Measurements from ENCODE around the gene SLC4A3.

The SLC4A3 gene

DNA sequence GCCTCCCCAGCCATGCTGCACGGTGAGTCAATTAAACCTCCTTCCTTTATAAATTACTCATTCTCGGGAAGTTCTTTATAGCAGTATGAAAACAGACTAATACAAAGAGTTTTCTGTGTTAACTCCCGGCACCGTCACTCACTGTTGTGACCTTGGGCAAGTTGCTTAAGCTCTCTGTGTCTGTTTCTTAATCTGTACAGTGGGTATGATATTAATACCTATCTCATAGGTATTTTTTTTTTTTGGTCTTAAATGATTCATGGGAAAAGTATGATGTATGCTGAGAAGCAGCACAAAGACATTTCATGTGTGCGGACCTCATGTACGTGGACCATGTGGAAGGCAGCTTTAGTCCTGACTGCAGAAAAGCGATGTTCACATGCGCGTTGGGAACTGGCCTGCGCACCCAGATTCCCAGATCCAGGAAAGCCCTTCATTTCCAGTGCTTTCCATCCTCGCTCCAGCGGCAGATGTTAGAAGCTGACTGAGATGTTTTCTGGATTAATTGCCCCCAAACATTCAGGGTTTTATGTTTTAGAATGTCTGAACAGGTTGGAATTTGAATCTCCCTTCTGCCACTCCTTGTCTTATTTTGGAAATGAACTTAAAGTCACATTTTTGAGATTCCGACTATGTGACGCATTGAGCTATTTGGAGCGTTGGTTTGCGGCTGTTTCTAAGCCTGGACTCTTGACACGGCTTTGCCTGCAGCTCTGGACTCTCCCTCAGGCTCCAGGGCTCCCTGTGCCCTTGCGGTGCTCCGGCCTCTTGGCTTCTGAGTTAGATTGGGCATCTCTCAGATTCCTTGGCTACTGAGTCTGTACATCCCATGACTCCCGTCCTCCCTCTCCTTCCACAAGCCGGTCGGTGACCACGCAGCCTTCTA lies 61.4 kb downstream of the SLC4A3 start:
- H2AK5ac ChIP-seq (ENCODE audit: low read depth, low read length): no peak overlapping the region
- H2BK15ac ChIP-seq (ENCODE audit: low read length): peak overlapping the region; percentile 18
- no peak overlapping the region for H3K14ac ChIP-seq (ENCODE audit: low read length)
- no peak overlapping the region for H3K23ac ChIP-seq (ENCODE audit: low read depth, low read length, poor library complexity)
- peak overlapping the region; percentile 16 for H3K18ac ChIP-seq (ENCODE audit: low read length)
- H3K27me3 ChIP-seq (ENCODE audit: control insufficient read depth in 3 of 3, insufficient read depth in 3 of 3, low read depth in 1 of 3, low read length in 3 of 3): no peaks in the 10 kb centered on the region
- H2BK12ac ChIP-seq (ENCODE audit: low read length): no peak overlapping the region
- H2BK5ac ChIP-seq (ENCODE audit: low read length): no peak overlapping the region
- H3K4ac ChIP-seq (ENCODE audit: low read length): no peak overlapping the region
- no peaks in the 10 kb centered on the region for H3K36me3 ChIP-seq (replicated peaks in 1 of 2; ENCODE audit: control insufficient read depth in 2 of 2, insufficient read depth in 2 of 2, low read length in 2 of 2)
- H2AFZ ChIP-seq (ENCODE audit: low read length): peak overlapping the region; percentile 30
- H3K4me3 ChIP-seq (ENCODE audit: low read length in 2 of 2): no peak overlapping the region
- H3K9ac ChIP-seq (ENCODE audit: low read depth, low read length, poor library complexity): no peak overlapping the region
- H3K4me1 ChIP-seq (ENCODE audit: control insufficient read depth in 2 of 2, insufficient read depth in 1 of 2, low read depth in 1 of 2, low read length in 2 of 2): peaks cover 2 to 17% of the 10 kb centered on the region in 2 donors
- no peak for DNase-seq (ENCODE audit: low spot score)
- H3K27ac ChIP-seq (replicated peaks; ENCODE audit: low read length): peak overlapping the region; percentile 13
- no peak overlapping the region for H3K4me2 ChIP-seq (ENCODE audit: insufficient read depth, low read length, poor library complexity, severe bottlenecking)
- no peak overlapping the region for H4K91ac ChIP-seq (ENCODE audit: low read depth, low read length, poor library complexity)
- no CpG with 5 or more reads among the region's 23 CpGs for WGBS, 2 donors (ENCODE audit: extremely low coverage in 2 of 2, insufficient read length in 2 of 2, insufficient replicate concordance in 1 of 2)
- no peaks in the 10 kb centered on the region for H3K9me3 ChIP-seq (replicated peaks in 1 of 2; ENCODE audit: control insufficient read depth in 2 of 2, insufficient read depth in 1 of 2, low read depth in 1 of 2, low read length in 2 of 2)
- no peak overlapping the region for H4K8ac ChIP-seq (ENCODE audit: low read depth, low read length)
- H3K79me1 ChIP-seq (ENCODE audit: low read depth, low read length): no peaks in the 10 kb centered on the region
- no peak overlapping the region for H2BK120ac ChIP-seq (ENCODE audit: low read depth, low read length)

DNA sequence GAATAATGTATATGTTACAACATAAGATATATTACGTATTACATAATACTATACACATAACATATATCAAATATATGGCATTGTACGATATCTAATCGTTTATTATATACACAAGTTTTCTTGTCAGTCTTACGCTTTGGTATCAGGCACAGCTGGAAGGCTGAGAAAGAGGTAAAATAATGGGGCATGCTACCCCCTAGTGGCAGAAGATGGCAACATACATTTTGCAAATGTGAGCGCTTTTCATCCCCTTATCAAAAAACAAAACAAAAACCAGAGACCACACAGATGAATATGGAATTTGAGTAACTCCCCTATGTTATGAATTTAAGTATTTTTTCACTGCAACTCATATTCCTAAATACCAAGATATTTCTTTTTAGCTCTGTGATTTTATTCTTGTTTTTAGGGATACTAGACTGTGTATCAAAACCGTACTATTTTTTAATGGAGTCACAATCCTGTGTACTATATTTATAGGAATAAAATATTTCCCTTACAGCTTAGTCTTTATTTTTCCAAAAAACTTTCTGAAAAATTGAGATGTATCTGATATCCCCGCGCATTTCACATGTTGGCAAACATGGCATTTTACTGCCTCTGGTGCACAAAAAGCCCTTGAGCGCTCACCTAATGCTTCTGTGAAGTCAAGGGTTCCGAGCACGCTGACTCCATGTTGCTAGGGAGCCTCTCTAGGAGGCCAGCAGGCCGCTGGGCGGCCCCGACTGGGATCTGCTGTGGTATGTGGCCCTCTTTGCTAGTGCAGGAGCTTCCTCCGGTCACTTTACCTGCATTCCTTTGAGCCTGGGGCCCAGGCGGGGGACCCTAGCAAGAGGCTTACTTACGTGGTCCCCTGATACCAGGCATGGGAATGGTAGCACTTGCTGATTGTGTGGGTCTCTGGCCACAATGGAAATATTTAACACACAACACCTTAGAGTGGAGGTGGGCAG lies 62.5 kb downstream of the SLC4A3 start:
- no peak overlapping the region for H2BK120ac ChIP-seq (ENCODE audit: low read depth, low read length)
- no peak overlapping the region for H2BK12ac ChIP-seq (ENCODE audit: low read length)
- peaks cover 2 to 13% of the 10 kb centered on the region in 2 donors for H3K4me1 ChIP-seq (ENCODE audit: control insufficient read depth in 2 of 2, insufficient read depth in 1 of 2, low read depth in 1 of 2, low read length in 2 of 2)
- H4K91ac ChIP-seq (ENCODE audit: low read depth, low read length, poor library complexity): no peak overlapping the region
- peak overlapping the region; percentile 81 for H3K18ac ChIP-seq (ENCODE audit: low read length)
- no peaks in the 10 kb centered on the region for H3K9me3 ChIP-seq (replicated peaks in 1 of 2; ENCODE audit: control insufficient read depth in 2 of 2, insufficient read depth in 1 of 2, low read depth in 1 of 2, low read length in 2 of 2)
- H3K36me3 ChIP-seq (replicated peaks in 1 of 2; ENCODE audit: control insufficient read depth in 2 of 2, insufficient read depth in 2 of 2, low read length in 2 of 2): no peaks in the 10 kb centered on the region
- H3K4ac ChIP-seq (ENCODE audit: low read length): no peak overlapping the region
- H3K4me3 ChIP-seq (ENCODE audit: low read length in 2 of 2): no peak overlapping the region
- H4K8ac ChIP-seq (ENCODE audit: low read depth, low read length): no peak overlapping the region
- no peaks in the 10 kb centered on the region for H3K79me1 ChIP-seq (ENCODE audit: low read depth, low read length)
- WGBS, 2 donors (ENCODE audit: extremely low coverage in 2 of 2, insufficient read length in 2 of 2, insufficient replicate concordance in 1 of 2): no CpG with 5 or more reads among the region's 17 CpGs
- DNase-seq (ENCODE audit: low spot score): peak; percentile 45
- no peak overlapping the region for H2BK5ac ChIP-seq (ENCODE audit: low read length)
- H3K4me2 ChIP-seq (ENCODE audit: insufficient read depth, low read length, poor library complexity, severe bottlenecking): no peak overlapping the region
- no peaks in the 10 kb centered on the region for H3K27me3 ChIP-seq (ENCODE audit: control insufficient read depth in 3 of 3, insufficient read depth in 3 of 3, low read depth in 1 of 3, low read length in 3 of 3)
- H3K14ac ChIP-seq (ENCODE audit: low read length): no peak overlapping the region
- H2BK15ac ChIP-seq (ENCODE audit: low read length): no peak overlapping the region
- H2AFZ ChIP-seq (ENCODE audit: low read length): peak overlapping the region; percentile 62
- H2AK5ac ChIP-seq (ENCODE audit: low read depth, low read length): peak overlapping the region; percentile 58
- no peak overlapping the region for H3K27ac ChIP-seq (replicated peaks; ENCODE audit: low read length)
- H3K23ac ChIP-seq (ENCODE audit: low read depth, low read length, poor library complexity): no peak overlapping the region
- no peak overlapping the region for H3K9ac ChIP-seq (ENCODE audit: low read depth, low read length, poor library complexity)

DNA sequence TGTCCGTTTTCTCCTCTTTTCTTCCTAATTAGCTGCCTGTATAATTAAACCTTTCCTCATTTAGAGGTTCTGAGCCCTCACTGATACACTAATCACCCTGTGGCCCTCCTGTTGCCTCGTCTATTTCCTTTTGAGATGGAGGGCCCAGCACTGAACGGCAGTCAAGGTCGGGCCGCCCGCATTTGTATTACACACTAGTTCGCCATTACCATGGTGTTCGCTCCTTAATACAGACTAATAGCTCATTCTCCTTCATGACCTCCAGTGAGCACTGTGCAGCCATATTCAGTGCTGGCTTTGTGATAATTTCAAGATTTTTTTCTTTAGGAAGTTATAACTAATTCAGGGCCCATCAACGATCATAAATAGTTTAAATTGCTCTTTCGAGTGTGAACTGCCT lies 64.1 kb downstream of the SLC4A3 start:
- Histone ChIP-seq H4K91ac (ENCODE audit: low read depth, low read length, poor library complexity) (no peak overlapping the region), H3K79me1 (ENCODE audit: low read depth, low read length) (no peaks in the 10 kb centered on the region), H2BK5ac (ENCODE audit: low read length) (no peak overlapping the region), H3K14ac (ENCODE audit: low read length) (no peak overlapping the region), H3K9ac (ENCODE audit: low read depth, low read length, poor library complexity) (no peak overlapping the region), H3K4me3 (ENCODE audit: low read length in 2 of 2) (no peak overlapping the region), H3K27me3 (ENCODE audit: control insufficient read depth in 3 of 3, insufficient read depth in 3 of 3, low read depth in 1 of 3, low read length in 3 of 3) (no peaks in the 10 kb centered on the region), H2BK12ac (ENCODE audit: low read length) (no peak overlapping the region), H3K4ac (ENCODE audit: low read length) (no peak overlapping the region), H2BK120ac (ENCODE audit: low read depth, low read length) (no peak overlapping the region), H2BK15ac (ENCODE audit: low read length) (no peak overlapping the region), H3K18ac (ENCODE audit: low read length) (no peak overlapping the region), H3K9me3 (replicated peaks in 1 of 2; ENCODE audit: control insufficient read depth in 2 of 2, insufficient read depth in 1 of 2, low read depth in 1 of 2, low read length in 2 of 2) (peaks cover 0 to 2% of the 10 kb centered on the region in 2 donors), H2AK5ac (ENCODE audit: low read depth, low read length) (no peak overlapping the region), H3K23ac (ENCODE audit: low read depth, low read length, poor library complexity) (no peak overlapping the region), H3K27ac (replicated peaks; ENCODE audit: low read length) (no peak overlapping the region), H4K8ac (ENCODE audit: low read depth, low read length) (no peak overlapping the region), H3K4me2 (ENCODE audit: insufficient read depth, low read length, poor library complexity, severe bottlenecking) (no peak overlapping the region), H3K36me3 (replicated peaks in 1 of 2; ENCODE audit: control insufficient read depth in 2 of 2, insufficient read depth in 2 of 2, low read length in 2 of 2) (no peaks in the 10 kb centered on the region), H3K4me1 (ENCODE audit: control insufficient read depth in 2 of 2, insufficient read depth in 1 of 2, low read depth in 1 of 2, low read length in 2 of 2) (peaks cover 0 to 4% of the 10 kb centered on the region in 2 donors), H2AFZ (ENCODE audit: low read length) (no peak overlapping the region)
- WGBS, 2 donors (ENCODE audit: extremely low coverage in 2 of 2, insufficient read length in 2 of 2, insufficient replicate concordance in 1 of 2): no CpG with 5 or more reads among the region's 10 CpGs
- DNase-seq (ENCODE audit: low spot score): no peak
